Ishikawa (cell line): ENCODE measurements around the gene ANKRD33B.

Experiments used
- CEBPB ChIP-seq: IDR thresholded peaks from 2 replicates; pipeline ENCODE4 v1.6.1; 2012
- CREB1 ChIP-seq: IDR thresholded peaks from 2 replicates; pipeline ENCODE4 v1.6.1; 2012; ENCODE audit warnings: low read depth
- EP300 ChIP-seq: IDR thresholded peaks from 2 replicates; pipeline ENCODE4 v1.6.1; 2012; ENCODE audit warnings: borderline replicate concordance
- MAX ChIP-seq: IDR thresholded peaks from 2 replicates; pipeline ENCODE4 v1.6.1; 2012
- NFIC ChIP-seq: IDR thresholded peaks from 2 replicates; pipeline ENCODE4 v1.6.1; 2012
- RAD21 ChIP-seq: IDR thresholded peaks from 2 replicates; pipeline ENCODE4 v1.6.1; 2012; ENCODE audit warnings: low read depth
- REST ChIP-seq: IDR thresholded peaks from 2 replicates; pipeline ENCODE4 v1.6.1; 2012; ENCODE audit warnings: low read depth, mild to moderate bottlenecking
- TAF1 ChIP-seq: IDR thresholded peaks from 2 replicates; pipeline ENCODE4 v1.6.1; 2012; ENCODE audit warnings: low read depth, mild to moderate bottlenecking
- TCF12 ChIP-seq: IDR thresholded peaks from 2 replicates; pipeline ENCODE4 v1.6.1; 2012; ENCODE audit warnings: low read depth
- TEAD4 ChIP-seq: IDR thresholded peaks from 2 replicates; pipeline ENCODE4 v1.6.1; 2012
- USF1 ChIP-seq: IDR thresholded peaks from 2 replicates; pipeline ENCODE4 v1.6.1; 2012
- YY1 ChIP-seq: IDR thresholded peaks from 2 replicates; pipeline ENCODE4 v1.6.1; 2012; ENCODE audit warnings: low read depth

DNA sequence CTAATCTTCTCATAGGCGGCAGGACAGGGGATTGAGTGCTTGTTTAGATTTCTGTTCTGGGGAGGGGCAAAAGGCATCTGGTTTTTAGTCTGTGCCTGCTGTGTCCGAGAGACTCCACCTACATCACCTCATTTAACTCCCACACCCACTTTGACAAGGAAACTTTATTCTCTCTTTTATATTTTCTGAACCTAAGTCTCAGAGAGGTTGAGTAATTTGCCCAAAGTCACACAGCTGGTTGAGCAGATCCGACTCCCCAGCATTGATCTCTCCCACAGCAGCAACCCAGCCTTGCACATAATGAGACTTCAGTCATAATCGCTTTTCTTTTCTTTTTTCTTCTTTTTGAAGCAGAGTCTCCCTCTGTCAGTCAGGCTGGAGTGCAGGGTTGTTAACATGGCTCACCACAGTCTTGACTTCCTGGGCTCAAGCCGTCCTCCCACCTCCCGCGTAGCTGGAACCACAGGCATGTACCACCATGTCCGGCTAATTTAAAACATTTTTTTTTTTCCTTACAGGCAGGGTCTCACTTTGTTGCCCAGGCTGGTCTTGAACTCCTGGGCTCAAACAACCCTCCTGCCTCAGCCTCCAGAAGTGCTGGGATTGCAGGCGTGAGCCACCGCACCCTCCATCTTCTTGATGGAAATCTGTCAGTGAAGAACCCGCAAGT lies 36.5 kb upstream of the ANKRD33B start:
- TF ChIP-seq NFIC (no peak), EP300 (no peak), REST (no peak), MAX (no peak), YY1 (no peak), TCF12 (no peak), CEBPB (no peak), TEAD4 (no peak), TAF1 (no peak), USF1 (no peak), CREB1 (no peak), RAD21 (no peak)
